Measurements from ENCODE around the gene PPP2R1B.

DNA sequence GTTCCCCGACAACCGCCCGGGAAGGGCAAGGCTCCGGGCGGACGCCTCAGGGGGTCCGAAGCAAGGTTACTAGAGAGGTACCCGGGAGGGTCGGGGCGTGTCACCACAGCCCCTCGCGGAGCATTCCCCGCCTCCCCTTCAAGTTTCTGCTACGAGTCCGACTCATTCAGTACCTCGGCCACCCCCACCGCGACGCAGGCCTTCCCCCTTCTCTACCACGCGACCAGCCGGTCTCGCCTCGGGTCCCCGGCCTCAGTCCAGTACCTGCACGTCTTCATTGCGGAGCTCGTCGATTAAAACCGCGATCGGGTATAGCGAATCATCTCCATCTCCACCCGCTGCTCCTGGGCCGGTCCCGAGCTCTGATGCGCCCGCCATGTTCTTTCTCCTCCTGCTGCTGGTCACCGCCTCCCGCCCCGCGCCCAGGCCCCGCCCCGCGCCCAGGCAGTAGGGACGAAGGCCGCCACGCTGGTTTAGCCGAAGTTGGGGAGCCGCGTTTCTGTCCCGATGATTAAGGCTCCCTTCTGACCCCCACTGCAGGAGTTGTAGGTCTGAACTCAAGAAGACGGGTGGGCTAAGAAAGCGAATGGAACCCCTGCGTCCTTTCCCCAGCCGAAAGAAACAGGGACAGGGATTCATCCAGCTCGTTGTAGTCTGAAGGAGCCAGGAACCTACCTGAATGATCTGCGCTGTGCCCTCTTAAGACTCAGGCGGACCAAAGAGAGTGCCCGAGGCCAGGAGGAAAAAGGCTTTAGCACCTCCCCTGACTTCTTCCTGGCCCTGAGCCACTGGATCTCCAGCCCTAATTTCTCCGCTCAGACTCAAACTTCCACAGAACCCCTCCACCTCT, at the start of gene PPP2R1B:
- TF ChIP-seq, protein P1, sequence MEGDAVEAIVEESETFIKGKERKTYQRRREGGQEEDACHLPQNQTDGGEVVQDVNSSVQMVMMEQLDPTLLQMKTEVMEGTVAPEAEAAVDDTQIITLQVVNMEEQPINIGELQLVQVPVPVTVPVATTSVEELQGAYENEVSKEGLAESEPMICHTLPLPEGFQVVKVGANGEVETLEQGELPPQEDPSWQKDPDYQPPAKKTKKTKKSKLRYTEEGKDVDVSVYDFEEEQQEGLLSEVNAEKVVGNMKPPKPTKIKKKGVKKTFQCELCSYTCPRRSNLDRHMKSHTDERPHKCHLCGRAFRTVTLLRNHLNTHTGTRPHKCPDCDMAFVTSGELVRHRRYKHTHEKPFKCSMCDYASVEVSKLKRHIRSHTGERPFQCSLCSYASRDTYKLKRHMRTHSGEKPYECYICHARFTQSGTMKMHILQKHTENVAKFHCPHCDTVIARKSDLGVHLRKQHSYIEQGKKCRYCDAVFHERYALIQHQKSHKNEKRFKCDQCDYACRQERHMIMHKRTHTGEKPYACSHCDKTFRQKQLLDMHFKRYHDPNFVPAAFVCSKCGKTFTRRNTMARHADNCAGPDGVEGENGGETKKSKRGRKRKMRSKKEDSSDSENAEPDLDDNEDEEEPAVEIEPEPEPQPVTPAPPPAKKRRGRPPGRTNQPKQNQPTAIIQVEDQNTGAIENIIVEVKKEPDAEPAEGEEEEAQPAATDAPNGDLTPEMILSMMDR (IDR thresholded peaks at IDR 0.05), result no peak
- TF ChIP-seq POLR2A (IDR thresholded peaks at IDR 0.05), result peak in 1 of 2 donors; percentile 92
